Measurements from ENCODE around the gene C3.

DNA sequence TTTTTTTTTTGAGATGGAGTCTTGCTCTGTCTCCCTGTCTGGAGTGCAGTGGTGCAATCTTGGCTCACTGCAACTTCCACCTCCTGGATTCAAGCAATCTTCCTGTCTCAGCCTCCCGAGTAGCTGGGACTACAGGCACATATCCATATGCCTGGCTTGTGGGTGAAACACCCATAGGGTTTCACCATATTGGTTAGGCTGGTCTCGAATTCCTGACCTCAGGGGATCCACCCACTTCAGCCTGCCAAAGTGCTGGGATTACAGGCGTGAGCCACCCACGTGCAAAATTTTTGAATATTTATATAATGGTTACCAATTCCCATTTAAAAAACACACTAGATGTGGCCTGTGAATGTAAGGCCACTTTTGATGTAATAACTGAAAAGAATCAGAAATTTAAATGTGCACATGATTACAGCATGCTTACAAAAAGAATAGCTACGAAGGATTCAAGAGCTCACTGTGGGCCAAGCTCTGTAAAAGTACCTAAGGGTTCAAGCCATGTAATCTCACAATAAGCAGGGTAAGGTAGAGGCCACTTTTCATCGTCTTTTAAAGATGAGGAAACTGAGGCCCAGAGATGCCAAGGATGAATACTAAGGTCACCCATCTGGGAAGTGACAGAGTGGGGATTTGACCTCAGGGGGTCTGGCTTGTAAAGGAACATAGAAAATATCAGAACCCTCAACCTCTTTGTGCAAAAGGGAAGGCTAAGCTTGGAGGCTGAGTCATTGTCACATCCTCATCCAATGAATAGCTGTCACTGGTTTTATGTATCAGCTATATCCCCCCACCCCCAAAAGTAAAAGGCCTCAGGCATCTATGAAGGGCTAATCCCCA lies 68.3 kb downstream of the C3 start:
- TF ChIP-seq, protein P1, sequence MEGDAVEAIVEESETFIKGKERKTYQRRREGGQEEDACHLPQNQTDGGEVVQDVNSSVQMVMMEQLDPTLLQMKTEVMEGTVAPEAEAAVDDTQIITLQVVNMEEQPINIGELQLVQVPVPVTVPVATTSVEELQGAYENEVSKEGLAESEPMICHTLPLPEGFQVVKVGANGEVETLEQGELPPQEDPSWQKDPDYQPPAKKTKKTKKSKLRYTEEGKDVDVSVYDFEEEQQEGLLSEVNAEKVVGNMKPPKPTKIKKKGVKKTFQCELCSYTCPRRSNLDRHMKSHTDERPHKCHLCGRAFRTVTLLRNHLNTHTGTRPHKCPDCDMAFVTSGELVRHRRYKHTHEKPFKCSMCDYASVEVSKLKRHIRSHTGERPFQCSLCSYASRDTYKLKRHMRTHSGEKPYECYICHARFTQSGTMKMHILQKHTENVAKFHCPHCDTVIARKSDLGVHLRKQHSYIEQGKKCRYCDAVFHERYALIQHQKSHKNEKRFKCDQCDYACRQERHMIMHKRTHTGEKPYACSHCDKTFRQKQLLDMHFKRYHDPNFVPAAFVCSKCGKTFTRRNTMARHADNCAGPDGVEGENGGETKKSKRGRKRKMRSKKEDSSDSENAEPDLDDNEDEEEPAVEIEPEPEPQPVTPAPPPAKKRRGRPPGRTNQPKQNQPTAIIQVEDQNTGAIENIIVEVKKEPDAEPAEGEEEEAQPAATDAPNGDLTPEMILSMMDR (IDR thresholded peaks at IDR 0.05), result no peak
- TF ChIP-seq POLR2A (IDR thresholded peaks at IDR 0.05), result no peak
